Spleen (tissue), 11 donors: ENCODE measurements around the gene RILP. TPM values are rescaled to one million over a fixed set of nuclear protein-coding genes. Genes with fewer than 3 reads are reported as not detected.

Experiments
- DNase-seq: peaks from one replicate; pipeline ENCODE4 v3.0.0-alpha.2; 2020
- H3K27ac ChIP-seq, 8 donors: fragments of 200-600 bp; sonication (generic) in 7 of 8; 1 replicate in 4 of 8; 2 replicates in 4 of 8; pipeline versions ENCODE4 v1.5.0 to v1.8.0; 2016 to 2021; ENCODE audit warnings: inconsistent platforms in 4 of 8, mild to moderate bottlenecking in 4 of 8, moderate library complexity in 1 of 8
- H3K27me3 ChIP-seq, 7 donors: fragments of 200-600 bp; sonication (generic) in 6 of 7; replicated peaks in 1 of 7; 1 replicate in 4 of 7; 2 replicates in 3 of 7; pipeline versions ENCODE4 v1.5.0 to v1.8.0; 2016 to 2021; ENCODE audit warnings: inconsistent platforms in 3 of 7, mild to moderate bottlenecking in 1 of 7
- H3K36me3 ChIP-seq, 6 donors: fragments of 200-600 bp; sonication (generic) in 5 of 6; 1 replicate in 4 of 6; 2 replicates in 2 of 6; pipeline versions ENCODE4 v1.5.0 to v1.8.0; 2016 to 2021; ENCODE audit warnings: inconsistent platforms in 2 of 6
- H3K4me1 ChIP-seq, 6 donors: fragments of 200-600 bp; sonication (generic) in 5 of 6; 1 replicate in 3 of 6; 2 replicates in 3 of 6; pipeline versions ENCODE4 v1.5.0 to v1.8.0; 2016 to 2021; ENCODE audit warnings: inconsistent platforms in 3 of 6
- H3K4me3 ChIP-seq, 8 donors: fragments of 200-600 bp; sonication (generic) in 7 of 8; 1 replicate in 4 of 8; 2 replicates in 4 of 8; pipeline versions ENCODE4 v1.5.0 to v1.8.0; 2016 to 2021; ENCODE audit warnings: inconsistent platforms in 4 of 8, mild to moderate bottlenecking in 4 of 8, moderate library complexity in 2 of 8
- H3K9me3 ChIP-seq, 8 donors: fragments of 200-600 bp; sonication (generic) in 7 of 8; 1 replicate in 4 of 8; 2 replicates in 4 of 8; pipeline versions ENCODE4 v1.5.0 to v1.8.0; 2016 to 2021; ENCODE audit warnings: inconsistent platforms in 4 of 8
- POLR2A ChIP-seq, 3 donors: fragments of 450-650 bp; IDR thresholded peaks; one replicate each; pipeline ENCODE4 v1.5.1; 2017; ENCODE audit warnings: antibody characterized with exemption in 3 of 3, mild to moderate bottlenecking in 1 of 3
- POLR2AphosphoS5 ChIP-seq, 3 donors: sonication (generic); formaldehyde crosslinking; IDR thresholded peaks; one replicate each; pipeline ENCODE4 v1.5.1; 2017; ENCODE audit warnings: antibody characterized with exemption in 3 of 3
- WGBS, 5 donors: extraction: QIAGEN DNeasy Blood & Tissue Kit in 3 of 5; methylation state at CpG; one replicate each; pipeline versions ENCODE4 v1.1.5 to v1.1.7; 2013 to 2018; 5-methylcytosine and 5-hydroxymethylcytosine counted together
- intact Hi-C: fragments of 100-400 bp; cut with DNase I; formaldehyde crosslinking; loops from one replicate; pipeline ENCODE4 v1.15.0; 2023; ENCODE audit warnings: low total_unique reads
- polyA plus RNA-seq, 3 donors: library from polyadenylated mRNA; stranded (reverse); fragments of 200-250 nt; gene quantifications; one replicate each; pipeline ENCODE4 v1.2.1, GENCODE V29; 2013
- small RNA-seq, 4 donors: library from RNA; depleted of rRNA; stranded (forward); fragments of <200 nt; gene quantifications; one replicate each; pipeline ENCODE3, GENCODE V24; 2016
- total RNA-seq, 7 donors: library from RNA; depleted of rRNA in 3 of 7; stranded (reverse); fragments of >200 nt in 3 of 7; fragmentation: NEBNext Ultra II Directional in 4 of 7; extraction: Animal tissue kit (Norgen Biotek cat#: 25700) in 4 of 7; gene quantifications; one replicate each; pipeline versions ENCODE4 v1.1.0 to v1.2.1, GENCODE V29; 2016 to 2021
- TF ChIP-seq, protein P1 (sequence below), 11 experiments: fragments of 200-600 bp in 7 of 11; fragments of 450-650 bp in 4 of 11; sonication (generic) in 4 of 11; IDR thresholded peaks in 8 of 11; conservative IDR thresholded peaks in 3 of 11; 1 replicate in 7 of 11; 2 replicates in 4 of 11; pipeline versions ENCODE4 v1.4.0 to v1.8.0; 2016 to 2021; ENCODE audit warnings: antibody characterized with exemption in 11 of 11, inconsistent platforms in 4 of 11, mild to moderate bottlenecking in 1 of 11
- donor health status: healthy with polysubstance abuse.
- donor health status: DM: no; HTN: no; CAD: no; lungs with moderate emphysema.
- donor health status: DM: no; HTN: no; CAD: no.
- donor health status: Bipolar disorder and iron deficiency.
- donor health status: healthy.
- donor health status: DM: no; HTN: no; CAD: no.
- donor health status: DM: yes; HTN: yes; CAD: no.

RILP gene
- total and polyA plus RNA-seq, 10 donors = 14.7 to 43.9 (median 25.0) TPM

- 93 to 95% (median 95%) methylated on average over 14 of the region's 14 CpGs for WGBS, 5 donors
- peaks cover 0 to 41% (median 0%) of the 10 kb centered on the region in 6 donors for H3K36me3 ChIP-seq
- peaks cover 14 to 27% (median 18%) of the 10 kb centered on the region in 6 donors for H3K4me1 ChIP-seq
- intact Hi-C loops = no loop called here
- no peaks in the 10 kb centered on the region for H3K27me3 ChIP-seq
- DNase-seq = no peak
- peak overlapping the region in 1 of 8 donors; percentile 13 for H3K27ac ChIP-seq
- H3K9me3 ChIP-seq = peaks cover 0 to 7% (median 2%) of the 10 kb centered on the region in 8 donors
- TF ChIP-seq POLR2A (IDR thresholded peaks at IDR 0.05) = no peak
- TF ChIP-seq, protein P1, sequence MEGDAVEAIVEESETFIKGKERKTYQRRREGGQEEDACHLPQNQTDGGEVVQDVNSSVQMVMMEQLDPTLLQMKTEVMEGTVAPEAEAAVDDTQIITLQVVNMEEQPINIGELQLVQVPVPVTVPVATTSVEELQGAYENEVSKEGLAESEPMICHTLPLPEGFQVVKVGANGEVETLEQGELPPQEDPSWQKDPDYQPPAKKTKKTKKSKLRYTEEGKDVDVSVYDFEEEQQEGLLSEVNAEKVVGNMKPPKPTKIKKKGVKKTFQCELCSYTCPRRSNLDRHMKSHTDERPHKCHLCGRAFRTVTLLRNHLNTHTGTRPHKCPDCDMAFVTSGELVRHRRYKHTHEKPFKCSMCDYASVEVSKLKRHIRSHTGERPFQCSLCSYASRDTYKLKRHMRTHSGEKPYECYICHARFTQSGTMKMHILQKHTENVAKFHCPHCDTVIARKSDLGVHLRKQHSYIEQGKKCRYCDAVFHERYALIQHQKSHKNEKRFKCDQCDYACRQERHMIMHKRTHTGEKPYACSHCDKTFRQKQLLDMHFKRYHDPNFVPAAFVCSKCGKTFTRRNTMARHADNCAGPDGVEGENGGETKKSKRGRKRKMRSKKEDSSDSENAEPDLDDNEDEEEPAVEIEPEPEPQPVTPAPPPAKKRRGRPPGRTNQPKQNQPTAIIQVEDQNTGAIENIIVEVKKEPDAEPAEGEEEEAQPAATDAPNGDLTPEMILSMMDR (IDR thresholded peaks at IDR 0.05 in 8 of 11, conservative IDR thresholded peaks at IDR 0.05 in 3 of 11) = no peak
- no peak for TF ChIP-seq POLR2AphosphoS5 (IDR thresholded peaks at IDR 0.05)
- no peak overlapping the region for H3K4me3 ChIP-seq
These were observed 51.8 kb downstream of the RILP start for GRCh38 chr17:1597861-1598342.

Small RNA genes lying within 50 kb of the gene (small RNA-seq; reads per million reads assigned to genes)
- gene RN7SL105P = 0 reads per million in 4 donors

Other genes with a start within 250 kb of the RILP start
- gene YWHAE, start 249.6 kb downstream of the RILP start, total RNA-seq = 100 to 1,000 TPM; 234 to 645 (median 289) TPM
- gene YWHAE, start 249.6 kb downstream of the RILP start, polyA plus RNA-seq = 100 to 1,000 TPM; 104 to 199 (median 142) TPM
- gene CRK, start 193.6 kb downstream of the RILP start, total RNA-seq = 10 to 100 TPM; 39.3 to 54.6 (median 48.2) TPM
- 10 to 100 TPM; 11.7 to 20.7 (median 12.0) TPM for gene CRK, start 193.6 kb downstream of the RILP start, polyA plus RNA-seq
- 100 to 1,000 TPM in 2 of 7 donors, 10 to 100 TPM in 5; 49.2 to 135 (median 81.6) TPM for gene MYO1C, start 157.2 kb downstream of the RILP start, total RNA-seq
- 10 to 100 TPM; 14.6 to 21.6 (median 14.6) TPM for gene MYO1C, start 157.2 kb downstream of the RILP start, polyA plus RNA-seq
- gene INPP5K, start 133.3 kb downstream of the RILP start, total RNA-seq = 100 to 1,000 TPM in 1 of 7 donors, 10 to 100 TPM in 6; 43.1 to 107 (median 55.2) TPM
- gene INPP5K, start 133.3 kb downstream of the RILP start, polyA plus RNA-seq = 10 to 100 TPM; 22.3 to 35.8 (median 23.4) TPM
- 10 to 100 TPM; 47.3 to 88.0 (median 68.9) TPM for gene PITPNA, start 87.1 kb downstream of the RILP start, total RNA-seq
- gene PITPNA, start 87.1 kb downstream of the RILP start, polyA plus RNA-seq = 10 to 100 TPM; 17.0 to 29.6 (median 17.1) TPM
- 10 to 100 TPM; 51.1 to 84.6 (median 67.3) TPM for gene SLC43A2, start 21.0 kb downstream of the RILP start, total RNA-seq
- 10 to 100 TPM; 12.6 to 26.8 (median 14.9) TPM for gene SLC43A2, start 21.0 kb downstream of the RILP start, polyA plus RNA-seq
- 100 to 1,000 TPM in 2 of 7 donors, 10 to 100 TPM in 5; 55.5 to 112 (median 66.5) TPM for gene SCARF1, start 4.1 kb downstream of the RILP start, total RNA-seq
- gene SCARF1, start 4.1 kb downstream of the RILP start, polyA plus RNA-seq = 10 to 100 TPM in 2 of 3 donors, 1 to 10 TPM in 1; 5.1 to 31.2 (median 13.6) TPM
- gene PRPF8, start 35.0 kb upstream of the RILP start, total RNA-seq = 100 to 1,000 TPM; 210 to 320 (median 268) TPM
- 10 to 100 TPM; 67.2 to 91.8 (median 74.8) TPM for gene PRPF8, start 35.0 kb upstream of the RILP start, polyA plus RNA-seq
- gene TLCD2, start 60.5 kb upstream of the RILP start, total RNA-seq = 1 to 10 TPM; 1.7 to 5.4 (median 3.1) TPM
- under 1 TPM; 0.26 to 0.67 (median 0.28) TPM for gene TLCD2, start 60.5 kb upstream of the RILP start, polyA plus RNA-seq
- 10 to 100 TPM; 38.2 to 74.7 (median 54.7) TPM for gene WDR81, start 74.8 kb upstream of the RILP start, total RNA-seq
- gene WDR81, start 74.8 kb upstream of the RILP start, polyA plus RNA-seq = 10 to 100 TPM; 16.2 to 41.3 (median 29.3) TPM
- 1 to 10 TPM; 1.6 to 7.9 (median 5.0) TPM for gene SERPINF2, start 93.0 kb upstream of the RILP start, total RNA-seq
- 1 to 10 TPM; 3.5 to 7.0 (median 4.9) TPM for gene SERPINF2, start 93.0 kb upstream of the RILP start, polyA plus RNA-seq
- 100 to 1,000 TPM in 5 of 7 donors, 10 to 100 TPM in 2; 79.8 to 361 (median 192) TPM for gene SERPINF1, start 112.2 kb upstream of the RILP start, total RNA-seq
- gene SERPINF1, start 112.2 kb upstream of the RILP start, polyA plus RNA-seq = 100 to 1,000 TPM in 1 of 3 donors, 10 to 100 TPM in 2; 53.5 to 132 (median 99.5) TPM
- 10 to 100 TPM; 17.2 to 28.1 (median 23.8) TPM for gene SMYD4, start 180.0 kb upstream of the RILP start, total RNA-seq
- 1 to 10 TPM; 3.8 to 6.1 (median 4.7) TPM for gene SMYD4, start 180.0 kb upstream of the RILP start, polyA plus RNA-seq
- gene RPA1, start 180.1 kb upstream of the RILP start, total RNA-seq = 100 to 1,000 TPM in 1 of 7 donors, 10 to 100 TPM in 6; 25.2 to 101 (median 76.1) TPM
- gene RPA1, start 180.1 kb upstream of the RILP start, polyA plus RNA-seq = 10 to 100 TPM; 20.7 to 29.5 (median 24.2) TPM